PFSK-1 (cell line): ENCODE results near the gene KIF17.

Source experiments
- FOXP2 ChIP-seq: optimal IDR thresholded peaks from 2 replicates; pipeline ENCODE3; 2011; ENCODE audit warnings: borderline replicate concordance, control low read depth, inconsistent platforms; ENCODE audit not compliant: insufficient read depth; ENCODE audit errors: extremely low read length, extremely low read depth
- POLR2AphosphoS5 ChIP-seq: IDR thresholded peaks from 2 replicates; pipeline ENCODE4 v1.6.1; 2012; ENCODE audit warnings: low read depth, mild to moderate bottlenecking, control low read depth, low read length, moderate library complexity
- REST ChIP-seq, 2 experiments: IDR thresholded peaks; 2 replicates each; pipeline versions ENCODE4 v1.6.1 to v1.8.0; 2011 to 2012; ENCODE audit warnings: low read depth in 2 of 2, low read length in 2 of 2, control low read depth in 1 of 2, inconsistent platforms in 1 of 2, mild to moderate bottlenecking in 1 of 2, moderate library complexity in 1 of 2; ENCODE audit not compliant: insufficient read depth in 1 of 2
- SIN3A ChIP-seq: IDR thresholded peaks from 2 replicates; pipeline ENCODE4 v1.6.1; 2012; ENCODE audit warnings: mild to moderate bottlenecking, low read length, moderate library complexity, borderline replicate concordance; ENCODE audit not compliant: insufficient read depth
- TAF1 ChIP-seq: IDR thresholded peaks from 2 replicates; pipeline ENCODE4 v1.6.1; 2012; ENCODE audit warnings: low read length, control low read depth, borderline replicate concordance; ENCODE audit not compliant: insufficient read depth

The KIF17 gene

GRCh38 chr1:20725189-20726117 is 7.6 kb upstream of the KIF17 start:
- TF ChIP-seq SIN3A (no peak), REST (IDR thresholded peaks at IDR 0.05; ENCODE audit: insufficient read depth in 1 of 2, low read depth in 2 of 2, low read length in 2 of 2) (no peak), POLR2AphosphoS5 (no peak), FOXP2 (no peak), TAF1 (no peak)

- TF ChIP-seq POLR2AphosphoS5 (no peak), SIN3A (no peak), FOXP2 (no peak), TAF1 (no peak), REST (IDR thresholded peaks at IDR 0.05; ENCODE audit: insufficient read depth in 1 of 2, low read depth in 2 of 2, low read length in 2 of 2) (no peak)
Observed at GRCh38 chr1:20724364-20725188, 6.8 kb upstream of the KIF17 start.

GRCh38 chr1:20723537-20724363 is 5.9 kb upstream of the KIF17 start:
- TF ChIP-seq SIN3A (no peak), POLR2AphosphoS5 (no peak)

GRCh38 chr1:20723159-20723536 is 5.3 kb upstream of the KIF17 start:
- no peak for TF ChIP-seq FOXP2
- no peak for TF ChIP-seq SIN3A
- no peak for TF ChIP-seq POLR2AphosphoS5
- TF ChIP-seq TAF1 = no peak
- TF ChIP-seq REST (IDR thresholded peaks at IDR 0.05; ENCODE audit: insufficient read depth in 1 of 2, low read depth in 2 of 2, low read length in 2 of 2) = no peak
